ENCODE measurements around the gene SLC5A3.
A peak's percentile ranks its signal among the peaks of the same experiment; 100 is the strongest.

SLC5A3 gene

GRCh38 chr21:34073032-34073748, at the start of gene SLC5A3, which contains the start of gene MRPS6:
Gene SLC5A3, plus strand, starts transcription at chr21:34073578. Its CDS starts 21,621 bp downstream, at chr21:34095199.
Gene MRPS6, plus strand, starts transcription at chr21:34073578. Its CDS starts 123 bp downstream, at chr21:34073701.
- peak within 1 kb of the TSS; percentile 84 for H3K27ac ChIP-seq
- peak; percentile 21 for TF ChIP-seq CTCF (conservative IDR thresholded peaks at IDR 0.05)
- TF ChIP-seq ZFX (IDR thresholded peaks at IDR 0.05): no peak

GRCh38 chr21:34023691-34024373, 49.5 kb upstream of the SLC5A3 start:
- H3K27ac ChIP-seq: no peak overlapping the region
- TF ChIP-seq ZFX (IDR thresholded peaks at IDR 0.05) (no peak), CTCF (conservative IDR thresholded peaks at IDR 0.05) (no peak)

DNA sequence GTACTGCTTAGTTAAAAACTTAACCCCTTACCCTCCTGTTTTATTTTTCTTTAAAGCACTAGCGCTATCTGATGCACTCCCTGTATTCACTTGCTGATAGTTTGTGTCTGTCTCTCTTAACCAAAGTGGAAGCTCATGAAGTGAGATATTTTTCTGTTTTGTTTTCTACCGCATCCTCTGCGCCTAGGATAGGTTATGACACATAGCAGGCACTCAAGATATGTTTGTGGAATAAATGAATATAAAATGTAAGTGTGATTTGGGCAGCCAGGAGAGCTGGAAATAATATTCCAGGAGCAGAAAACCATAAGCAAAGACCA, 49.0 kb upstream of the SLC5A3 start:
- no peak overlapping the region for H3K27ac ChIP-seq
- TF ChIP-seq ZFX (IDR thresholded peaks at IDR 0.05) (no peak), CTCF (conservative IDR thresholded peaks at IDR 0.05) (no peak)

GRCh38 chr21:34027721-34028461, 45.5 kb upstream of the SLC5A3 start:
- H3K27ac ChIP-seq: no peak overlapping the region
- TF ChIP-seq CTCF (conservative IDR thresholded peaks at IDR 0.05) (no peak), ZFX (IDR thresholded peaks at IDR 0.05) (no peak)

DNA sequence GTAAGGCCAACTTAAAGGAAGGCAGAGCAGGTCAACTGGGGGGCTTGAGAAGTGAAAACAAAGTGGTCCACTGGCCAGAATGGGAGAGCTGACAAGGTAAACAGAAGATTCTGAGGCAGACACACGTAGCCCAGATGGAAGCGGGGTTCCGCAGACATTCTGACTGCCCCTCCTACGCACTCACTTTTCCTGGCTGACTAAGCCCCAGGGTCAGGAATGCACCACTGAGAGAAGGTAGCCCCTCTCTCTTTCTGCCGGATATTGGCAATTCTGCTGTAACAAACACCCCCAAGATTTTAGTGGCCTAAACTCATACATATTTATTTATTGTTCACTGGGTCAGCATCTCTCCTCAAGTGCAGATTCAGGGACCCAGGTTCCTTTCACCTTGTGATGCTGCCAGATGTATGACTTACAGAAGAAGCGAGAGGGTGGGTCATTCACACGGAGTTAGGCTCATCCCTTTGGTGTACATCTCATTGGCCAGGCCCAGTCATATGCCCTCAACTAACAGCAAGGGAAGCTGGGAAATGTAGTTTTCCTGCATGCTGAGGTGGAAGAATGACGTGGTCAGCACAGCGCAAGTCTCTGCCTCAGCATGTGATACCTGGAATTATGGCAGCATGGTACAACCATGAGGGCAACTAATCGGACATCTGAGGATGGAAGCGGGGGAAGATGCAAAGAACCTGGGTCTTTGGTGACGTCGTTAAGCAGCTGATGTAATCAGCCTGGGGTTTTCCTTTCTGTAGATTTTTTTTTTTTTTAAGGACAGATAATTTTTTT, 43.4 kb upstream of the SLC5A3 start:
- no peak overlapping the region for H3K27ac ChIP-seq
- no peak for TF ChIP-seq CTCF (conservative IDR thresholded peaks at IDR 0.05)
- no peak for TF ChIP-seq ZFX (IDR thresholded peaks at IDR 0.05)

DNA sequence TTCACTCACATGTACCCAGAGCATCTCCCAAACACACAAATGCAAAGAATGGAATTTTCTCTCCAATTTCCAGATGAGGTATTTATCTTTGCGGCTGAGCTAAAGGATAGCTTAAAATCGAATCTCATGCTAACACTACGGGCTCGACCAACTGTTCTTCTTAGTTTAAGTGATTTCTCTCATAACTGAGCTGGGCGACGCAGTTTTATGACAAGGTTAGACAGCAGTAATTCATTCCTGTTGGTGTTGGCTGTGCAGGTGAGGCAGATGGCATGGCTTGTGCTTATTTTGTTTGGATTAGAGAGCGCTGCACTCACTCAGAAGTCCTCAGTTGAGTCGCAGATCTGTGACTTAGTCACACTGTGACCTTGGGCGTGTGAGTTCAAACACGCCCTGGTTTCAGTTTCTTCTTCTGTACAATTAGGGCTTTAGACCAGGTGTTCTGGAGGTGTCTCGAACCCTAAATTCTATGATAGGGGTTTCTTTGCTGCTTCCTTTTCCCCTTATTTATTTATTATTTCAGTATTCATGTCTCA, 41.5 kb upstream of the SLC5A3 start:
- no peak for TF ChIP-seq CTCF (conservative IDR thresholded peaks at IDR 0.05)
- no peak for TF ChIP-seq ZFX (IDR thresholded peaks at IDR 0.05)
- no peak overlapping the region for H3K27ac ChIP-seq
